H1 (cell line): ENCODE measurements around the gene GUCY2D. TPM values are rescaled to one million over a fixed set of nuclear protein-coding genes. Genes with fewer than 3 reads are reported as not detected.

Source experiments
- CTCF ChIA-PET: fragments of 300-600 bp; sonication (Branson Sonifier 250); formaldehyde crosslinking; loops from one replicate; lab custom pipeline; 2021; ENCODE audit not compliant: partially characterized antibody; lab: Charles Lee
- POLR2A ChIA-PET: fragments of 300-600 bp; sonication (Branson Sonifier 250); formaldehyde crosslinking; loops from one replicate; lab custom pipeline; 2021; ENCODE audit warnings: inconsistent platforms; ENCODE audit not compliant: partially characterized antibody; lab: Charles Lee
- DNase-seq, 2 experiments: peaks; one replicate each; pipeline versions ENCODE4 v3.0.0 to v3.0.0-alpha.2; 2010 to 2022; ENCODE audit warnings: low spot score in 2 of 2, low read depth in 1 of 2, mixed read lengths in 1 of 2
- FAIRE-seq: peaks from 2 replicates; lab custom pipeline; 2011; peaks lifted over from hg19 to GRCh38; lab: Jason Lieb, UNC
- H2AFZ ChIP-seq: 2 replicates; pipeline ENCODE4 v1.8.1; 2012; ENCODE audit warnings: low read length, inconsistent platforms
- H2AK5ac ChIP-seq: 2 replicates; pipeline ENCODE4 v1.6.1; 2013; ENCODE audit warnings: low read depth, low read length
- H2BK120ac ChIP-seq: replicated peaks from 2 replicates; pipeline ENCODE3; 2013; ENCODE audit warnings: low read depth, low read length, inconsistent platforms
- H2BK12ac ChIP-seq: 2 replicates; pipeline ENCODE4 v1.6.1; 2013; ENCODE audit warnings: low read depth, low read length
- H2BK15ac ChIP-seq: 2 replicates; pipeline ENCODE4 v1.6.1; 2013; ENCODE audit warnings: low read length
- H2BK20ac ChIP-seq: 2 replicates; pipeline ENCODE4 v1.6.1; 2013; ENCODE audit warnings: low read length
- H2BK5ac ChIP-seq: 2 replicates; pipeline ENCODE4 v1.6.1; 2013; ENCODE audit warnings: low read depth, low read length
- H3K14ac ChIP-seq: 2 replicates; pipeline ENCODE4 v1.6.1; 2013; ENCODE audit warnings: inconsistent platforms; ENCODE audit not compliant: insufficient read length
- H3K18ac ChIP-seq: 2 replicates; pipeline ENCODE4 v1.6.1; 2013; ENCODE audit warnings: low read length; ENCODE audit errors: extremely low read depth
- H3K23ac ChIP-seq: 2 replicates; pipeline ENCODE4 v1.6.1; 2013; ENCODE audit warnings: inconsistent platforms; ENCODE audit not compliant: insufficient read length
- H3K23me2 ChIP-seq: 2 replicates; pipeline ENCODE4 v1.6.1; 2013; ENCODE audit warnings: low read depth, low read length
- H3K27ac ChIP-seq: 2 replicates; pipeline ENCODE4 v1.6.1; 2011; ENCODE audit warnings: low read depth, low read length, inconsistent platforms
- H3K27me3 ChIP-seq, 4 experiments: replicated peaks in 1 of 4; 1 replicate in 1 of 4; 2 replicates in 3 of 4; pipeline versions ENCODE4 v1.6.1 to v1.8.1; 2011 to 2013; ENCODE audit warnings: low read length in 3 of 4, mild to moderate bottlenecking in 3 of 4, inconsistent platforms in 2 of 4, mixed read lengths in 2 of 4, moderate library complexity in 1 of 4; ENCODE audit not compliant: control insufficient read depth in 3 of 4, insufficient read depth in 3 of 4; ENCODE audit errors: extremely low read depth in 1 of 4
- H3K36me3 ChIP-seq, 4 experiments: 2 replicates each; pipeline versions ENCODE4 v1.6.1 to v1.8.1; 2011 to 2013; ENCODE audit warnings: mild to moderate bottlenecking in 4 of 4, low read length in 3 of 4, moderate library complexity in 2 of 4, control low read depth in 1 of 4, inconsistent platforms in 1 of 4; ENCODE audit not compliant: insufficient read depth in 4 of 4, control insufficient read depth in 2 of 4
- H3K4ac ChIP-seq: replicated peaks from 2 replicates; pipeline ENCODE3; 2013; ENCODE audit warnings: low read length, low read depth, mixed read lengths, inconsistent platforms; ENCODE audit not compliant: insufficient read length
- H3K4me1 ChIP-seq, 4 experiments: replicated peaks in 1 of 4; 1 replicate in 1 of 4; 2 replicates in 3 of 4; pipeline versions ENCODE4 v1.6.1 to v1.8.1; 2011 to 2013; ENCODE audit warnings: low read length in 3 of 4, inconsistent platforms in 2 of 4, mixed read lengths in 1 of 4; ENCODE audit not compliant: insufficient read depth in 4 of 4, control insufficient read depth in 3 of 4
- H3K4me2 ChIP-seq, 2 experiments: 2 replicates each; pipeline versions ENCODE4 v1.6.1 to v1.8.1; 2011 to 2013; ENCODE audit warnings: low read depth in 2 of 2, low read length in 2 of 2, control low read depth in 1 of 2, inconsistent platforms in 1 of 2, mild to moderate bottlenecking in 1 of 2; ENCODE audit not compliant: insufficient read depth in 1 of 2
- H3K4me3 ChIP-seq, 4 experiments: fragments of 200-600, 300-600 bp in 1 of 4; sonication (generic), shearing (Covaris generic), sonication (Bioruptor Twin) in 1 of 4; 2 replicates each; pipeline versions ENCODE4 v1.5.1 to v1.8.1; 2011 to 2016; ENCODE audit warnings: low read length in 4 of 4, low read depth in 3 of 4, control low read depth in 2 of 4, inconsistent platforms in 2 of 4, mild to moderate bottlenecking in 2 of 4, mixed read lengths in 1 of 4, moderate library complexity in 1 of 4; ENCODE audit not compliant: insufficient read depth in 2 of 4; ENCODE audit errors: extremely low read depth in 1 of 4
- H3K56ac ChIP-seq: replicated peaks from 2 replicates; pipeline ENCODE3; 2013; ENCODE audit warnings: low read depth, mild to moderate bottlenecking, mixed read lengths, low read length, inconsistent platforms; ENCODE audit not compliant: insufficient read length
- H3K79me1 ChIP-seq: 2 replicates; pipeline ENCODE4 v1.6.1; 2013; ENCODE audit warnings: low read depth, low read length, control low read depth
- H3K79me2 ChIP-seq, 2 experiments: 2 replicates each; pipeline versions ENCODE4 v1.6.1 to v1.8.1; 2012 to 2013; ENCODE audit warnings: low read length in 2 of 2, mild to moderate bottlenecking in 2 of 2, inconsistent platforms in 1 of 2; ENCODE audit not compliant: insufficient read depth in 2 of 2, control insufficient read depth in 1 of 2
- H3K9ac ChIP-seq, 4 experiments: replicated peaks in 1 of 4; 1 replicate in 1 of 4; 2 replicates in 3 of 4; pipeline versions ENCODE4 v1.6.1 to v1.8.1; 2011 to 2013; ENCODE audit warnings: low read depth in 3 of 4, low read length in 3 of 4, control low read depth in 2 of 4, mild to moderate bottlenecking in 2 of 4, moderate library complexity in 2 of 4, inconsistent platforms in 1 of 4; ENCODE audit errors: extremely low read depth in 1 of 4
- H3K9me3 ChIP-seq, 2 experiments: 2 replicates each; pipeline versions ENCODE4 v1.6.1 to v1.8.1; 2012 to 2013; ENCODE audit warnings: mild to moderate bottlenecking in 2 of 2, moderate library complexity in 2 of 2, control low read depth in 1 of 2, inconsistent platforms in 1 of 2, low read depth in 1 of 2, low read length in 1 of 2, mixed read lengths in 1 of 2; ENCODE audit not compliant: insufficient read depth in 2 of 2
- H4K20me1 ChIP-seq, 2 experiments: replicated peaks in 1 of 2; 2 replicates each; pipeline versions ENCODE3 to v1.8.1; 2011 to 2013; ENCODE audit warnings: inconsistent platforms in 2 of 2, low read length in 2 of 2, mild to moderate bottlenecking in 1 of 2; ENCODE audit not compliant: insufficient read depth in 2 of 2, control insufficient read depth in 1 of 2
- H4K5ac ChIP-seq: 2 replicates; pipeline ENCODE4 v1.6.1; 2013; ENCODE audit warnings: low read length, low read depth, mixed read lengths, inconsistent platforms; ENCODE audit not compliant: insufficient read length
- H4K8ac ChIP-seq: 2 replicates; pipeline ENCODE4 v1.8.0; 2013; ENCODE audit warnings: mild to moderate bottlenecking, moderate library complexity, low read length, inconsistent platforms; ENCODE audit not compliant: insufficient read depth; ENCODE audit errors: extremely low read depth
- H4K91ac ChIP-seq: replicated peaks from 2 replicates; pipeline ENCODE3; 2013; ENCODE audit warnings: low read length, mixed read lengths, inconsistent platforms; ENCODE audit not compliant: insufficient read length
- ASH2L ChIP-seq: fragments of 200-600, 300-600 bp; sonication (generic); IDR thresholded peaks from one replicate; pipeline ENCODE4 v1.7.1; 2017; ENCODE audit warnings: low read length
- CBX5 ChIP-seq: fragments of 300-800, 300-1000 bp; sonication (generic); IDR thresholded peaks from 2 replicates; pipeline ENCODE4 v1.7.1; 2016; ENCODE audit warnings: antibody characterized with exemption, low read length, low read depth
- CHD1 ChIP-seq: IDR thresholded peaks from 2 replicates; pipeline ENCODE4 v1.6.1; 2012; ENCODE audit warnings: low read depth, low read length, improper control_type of control experiment
- CHD2 ChIP-seq: IDR thresholded peaks from 2 replicates; pipeline ENCODE4 v1.6.1; 2012; ENCODE audit warnings: low read length, improper control_type of control experiment
- CREB1 ChIP-seq: IDR thresholded peaks from 2 replicates; pipeline ENCODE4 v1.6.1; 2012; ENCODE audit warnings: inconsistent platforms
- KDM4A ChIP-seq: IDR thresholded peaks from one replicate; pipeline ENCODE4 v1.7.1; 2012; ENCODE audit warnings: low read depth, mild to moderate bottlenecking, moderate library complexity, low read length, inconsistent platforms; ENCODE audit not compliant: severe bottlenecking
- POLR2A ChIP-seq, 2 experiments: IDR thresholded peaks; 1 replicate in 1 of 2; 2 replicates in 1 of 2; pipeline ENCODE4 v1.6.1; 2011; ENCODE audit warnings: low read depth in 2 of 2, low read length in 2 of 2, mild to moderate bottlenecking in 2 of 2; ENCODE audit errors: control extremely low read depth in 1 of 2
- SIN3A ChIP-seq, 2 experiments: IDR thresholded peaks in 1 of 2; conservative IDR thresholded peaks in 1 of 2; 2 replicates each; pipeline ENCODE4 v1.6.1; 2011 to 2012; ENCODE audit warnings: low read length in 2 of 2, improper control_type of control experiment in 1 of 2, low read depth in 1 of 2, mild to moderate bottlenecking in 1 of 2
- SIRT6 ChIP-seq: IDR thresholded peaks from one replicate; pipeline ENCODE4 v1.7.1; 2012; ENCODE audit warnings: low read length, inconsistent platforms
- SP2 ChIP-seq: IDR thresholded peaks from 2 replicates; pipeline ENCODE4 v1.6.1; 2012; ENCODE audit warnings: mild to moderate bottlenecking, low read length, inconsistent platforms
- SUZ12 ChIP-seq: fragments of 200-600 bp; sonication (generic); IDR thresholded peaks from 2 replicates; pipeline ENCODE4 v1.6.1; 2012; ENCODE audit warnings: mild to moderate bottlenecking, inconsistent platforms, low read length, moderate library complexity, mixed read lengths
- WGBS, 2 experiments: shearing (Covaris generic) in 1 of 2; methylation state at CpG; one replicate each; pipeline versions ENCODE4 v1.1.6 to v1.1.7; 2013 to 2015; ENCODE audit warnings: low lambda C conversion rate in 2 of 2, mixed read lengths in 2 of 2, inconsistent platforms in 1 of 2, low coverage in 1 of 2, missing lambda C conversion rate in 1 of 2; ENCODE audit not compliant: insufficient replicate concordance in 2 of 2, insufficient coverage in 1 of 2, insufficient read length in 1 of 2; ENCODE audit errors: extremely low coverage in 1 of 2, missing lambda C conversion rate in 1 of 2; 5-methylcytosine and 5-hydroxymethylcytosine counted together
- polyA plus RNA-seq, 7 experiments: library from polyadenylated mRNA; depleted of rRNA in 3 of 7; stranded (reverse) in 5 of 7; unstranded in 2 of 7; fragments of >200 nt in 5 of 7; fragments of 200-250 nt in 2 of 7; gene quantifications; 1 replicate in 5 of 7; 2 replicates in 1 of 7; 4 replicates in 1 of 7; pipeline versions ENCODE4 v1.2.1 to v1.2.3, GENCODE V29; 2011 to 2013; ENCODE audit warnings: missing spikeins in 2 of 7, mixed read lengths in 2 of 7
- total RNA-seq: library from RNA; stranded (reverse); fragmentation: NEBNext Ultra II Directional; extraction: Animal tissue kit (Norgen Biotek cat#: 25700); gene quantifications from 2 replicates; pipeline ENCODE4 v1.2.1, GENCODE V29; 2021

Gene GUCY2D
- total and polyA plus RNA-seq, 2 of the 8 experiments (the other 6 are each of a cell fraction or from before 2014, with no cell fraction given) = 0.20 to 0.48 TPM

GRCh38 chr17:8038954-8039610, 36.7 kb downstream of the GUCY2D start, which contains the start of gene ALOX15B:
ALOX15B (plus strand) TSS chr17:8039059; CDS start chr17:8039156, 97 bp downstream.
- no peaks in the 10 kb centered on the region for H3K79me2 ChIP-seq
- H2AFZ ChIP-seq = peak within 1 kb of the TSS; percentile 67
- peak within 1 kb of the TSS; percentile 70 to 99 for H3K4me2 ChIP-seq
- no peak within 1 kb of the TSS for H3K14ac ChIP-seq
- no peak within 1 kb of the TSS for H3K56ac ChIP-seq
- H2BK12ac ChIP-seq = no peak within 1 kb of the TSS
- FAIRE-seq (no peak), DNase-seq (peak in 1 of 2 experiments; percentile 75)
- 0 out of 2 replicates have a peak within 1 kb of the TSS, but pooled peaks have one; percentile 7 for H3K18ac ChIP-seq
- H4K8ac ChIP-seq = no peak within 1 kb of the TSS
- no peak within 1 kb of the TSS for H2BK20ac ChIP-seq
- H3K4me1 ChIP-seq = peaks cover 0 to 10% (median 6%) of the 10 kb centered on the region in 4 experiments; a peak in 5 of 7 replicates
- 13% methylated on average over 22 of the region's 37 CpGs; no CpG with 5 or more reads in 1 of the 2 experiments for WGBS, 2 experiments
- peaks cover 4% of the 10 kb centered on the region; the same call in 1 of the 2 replicates for H3K23me2 ChIP-seq
- peak within 1 kb of the TSS; percentile 14 for H4K91ac ChIP-seq
- H3K4ac ChIP-seq = no peak within 1 kb of the TSS
- H3K9me3 ChIP-seq = no peaks in the 10 kb centered on the region
- peak within 1 kb of the TSS; percentile 22 to 64 (median 43) for H3K4me3 ChIP-seq
- H2AK5ac ChIP-seq = no peak within 1 kb of the TSS
- CTCF ChIA-PET = interaction anchor here (1.0 to 6.0 kb wide), 11 partner anchors 17 to 133 kb away, joined by 3 to 141 read pairs (median 8); no protein-coding TSS in a partner anchor
- H3K27me3 ChIP-seq = peaks cover 0 to 9% (median 4%) of the 10 kb centered on the region in 4 experiments; a peak in 3 of 7 replicates
- no peak within 1 kb of the TSS for H3K27ac ChIP-seq
- POLR2A ChIA-PET = interaction anchor here (1.0 to 2.6 kb wide), 4 partner anchors 14 to 111 kb away, joined by 3 to 9 read pairs (median 4); no protein-coding TSS in a partner anchor
- 0 out of 2 replicates have a peak within 1 kb of the TSS, but pooled peaks have one; percentile 19 for H2BK15ac ChIP-seq
- H3K9ac ChIP-seq = peak within 1 kb of the TSS in 2 of 4 experiments; percentile 25 to 36; a peak in 2 of 7 replicates
- H4K20me1 ChIP-seq = no peaks in the 10 kb centered on the region
- no peak within 1 kb of the TSS for H2BK120ac ChIP-seq
- H3K79me1 ChIP-seq = no peaks in the 10 kb centered on the region
- no peak within 1 kb of the TSS for H3K23ac ChIP-seq
- no peak within 1 kb of the TSS for H4K5ac ChIP-seq
- no peaks in the 10 kb centered on the region; a peak in 1 of 8 replicates for H3K36me3 ChIP-seq
- no peak within 1 kb of the TSS for H2BK5ac ChIP-seq
- TF ChIP-seq CHD2 (no peak), SP2 (no peak), KDM4A (peak; percentile 67), CHD1 (no peak), SIN3A (conservative IDR thresholded peaks at IDR 0.05 in 1 of 2, IDR thresholded peaks at IDR 0.05 in 1 of 2; ENCODE audit: low read depth in 1 of 2, low read length in 2 of 2) (0 out of 4 replicates have a peak, but pooled peaks of 1 of the 2 experiments have one; percentile 29), SIRT6 (no peak), POLR2A (IDR thresholded peaks at IDR 0.05; ENCODE audit: control extremely low read depth in 1 of 2, low read depth in 2 of 2, low read length in 2 of 2) (no peak), ASH2L (no peak), CREB1 (peak; percentile 33; the same call in 1 of the 2 replicates), SUZ12 (peak; percentile 26; the same call in 1 of the 2 replicates), CBX5 (no peak)
